IPS-18c (cell line): ENCODE data around the gene WNK3.

Experiments
- H3K4me3 ChIP-seq: 2 replicates; pipeline ENCODE4 v1.7.0; 2013; ENCODE audit warnings: low read depth, mild to moderate bottlenecking, low read length, moderate library complexity; ENCODE audit not compliant: insufficient read depth
- H3K9me3 ChIP-seq: one replicate; pipeline ENCODE4 v1.6.1; 2013; ENCODE audit warnings: mild to moderate bottlenecking, low read length, moderate library complexity; ENCODE audit not compliant: control insufficient read depth, insufficient read depth

Gene WNK3

GRCh38 chrX:54281676-54282075 lies 76.2 kb downstream of the WNK3 start:
- Histone ChIP-seq H3K9me3 (peaks cover 3% of the 10 kb centered on the region), H3K4me3 (no peak overlapping the region)

GRCh38 chrX:54280466-54280865 lies 77.4 kb downstream of the WNK3 start:
- no peak overlapping the region for H3K4me3 ChIP-seq
- peaks cover 3% of the 10 kb centered on the region for H3K9me3 ChIP-seq

- Histone ChIP-seq H3K9me3 (peaks cover 3% of the 10 kb centered on the region), H3K4me3 (no peak overlapping the region)
Observed at GRCh38 chrX:54271664-54272063, 86.2 kb downstream of the WNK3 start.

- Histone ChIP-seq H3K4me3 (no peak overlapping the region), H3K9me3 (no peaks in the 10 kb centered on the region)
Observed at GRCh38 chrX:54248309-54248708, 109.5 kb downstream of the WNK3 start.

GRCh38 chrX:54246866-54247265 lies 111.0 kb downstream of the WNK3 start:
- Histone ChIP-seq H3K4me3 (no peak overlapping the region), H3K9me3 (no peaks in the 10 kb centered on the region)

- Histone ChIP-seq H3K9me3 (peaks cover 5% of the 10 kb centered on the region), H3K4me3 (no peak overlapping the region)
Observed at GRCh38 chrX:54238588-54238987, 119.3 kb downstream of the WNK3 start.

GRCh38 chrX:54237014-54237413 lies 120.8 kb downstream of the WNK3 start:
- peaks cover 6% of the 10 kb centered on the region for H3K9me3 ChIP-seq
- no peak overlapping the region for H3K4me3 ChIP-seq

GRCh38 chrX:54230435-54231148 lies 127.3 kb downstream of the WNK3 start:
- Histone ChIP-seq H3K4me3 (no peak overlapping the region), H3K9me3 (peaks cover 2% of the 10 kb centered on the region)

GRCh38 chrX:54223581-54223980 lies 134.3 kb downstream of the WNK3 start:
- no peaks in the 10 kb centered on the region for H3K9me3 ChIP-seq
- no peak overlapping the region for H3K4me3 ChIP-seq

GRCh38 chrX:54213603-54214002 lies 144.2 kb downstream of the WNK3 start:
- Histone ChIP-seq H3K9me3 (peaks cover 13% of the 10 kb centered on the region), H3K4me3 (no peak overlapping the region)

- Histone ChIP-seq H3K9me3 (peaks cover 13% of the 10 kb centered on the region), H3K4me3 (no peak overlapping the region)
Observed at GRCh38 chrX:54208531-54208930, 149.3 kb downstream of the WNK3 start.

- no peak overlapping the region for H3K4me3 ChIP-seq
Observed at GRCh38 chrX:54198262-54198661, 159.6 kb downstream of the WNK3 start.

GRCh38 chrX:54194982-54195588 lies 162.8 kb downstream of the WNK3 start:
- Histone ChIP-seq H3K4me3 (no peak overlapping the region), H3K9me3 (no peaks in the 10 kb centered on the region)

More at GRCh38 chrX:54198262-54198661, 159.6 kb downstream of the WNK3 start:
- H3K9me3 ChIP-seq = no peaks in the 10 kb centered on the region

- H3K4me3 ChIP-seq = no peak overlapping the region
- H3K9me3 ChIP-seq = no peaks in the 10 kb centered on the region
Observed at GRCh38 chrX:54193085-54193821, 164.6 kb downstream of the WNK3 start.

- Histone ChIP-seq H3K4me3 (no peak overlapping the region), H3K9me3 (peaks cover 8% of the 10 kb centered on the region)
Observed at GRCh38 chrX:54184474-54184873, 173.4 kb downstream of the WNK3 start.

GRCh38 chrX:54182864-54183613 lies 174.8 kb downstream of the WNK3 start, which contains the start of gene FAM120C:
Gene FAM120C (minus strand): TSS chrX:54183254. CDS start chrX:54183198, 56 bp downstream.
- peak within 1 kb of the TSS; percentile 69 for H3K4me3 ChIP-seq
- H3K9me3 ChIP-seq = peaks cover 8% of the 10 kb centered on the region

- Histone ChIP-seq H3K4me3 (peak overlapping the region; percentile 69), H3K9me3 (peaks cover 8% of the 10 kb centered on the region)
Observed at GRCh38 chrX:54182194-54182863, 175.5 kb downstream of the WNK3 start.
